ENCODE measurements around the gene SGTB.

The SGTB gene

DNA sequence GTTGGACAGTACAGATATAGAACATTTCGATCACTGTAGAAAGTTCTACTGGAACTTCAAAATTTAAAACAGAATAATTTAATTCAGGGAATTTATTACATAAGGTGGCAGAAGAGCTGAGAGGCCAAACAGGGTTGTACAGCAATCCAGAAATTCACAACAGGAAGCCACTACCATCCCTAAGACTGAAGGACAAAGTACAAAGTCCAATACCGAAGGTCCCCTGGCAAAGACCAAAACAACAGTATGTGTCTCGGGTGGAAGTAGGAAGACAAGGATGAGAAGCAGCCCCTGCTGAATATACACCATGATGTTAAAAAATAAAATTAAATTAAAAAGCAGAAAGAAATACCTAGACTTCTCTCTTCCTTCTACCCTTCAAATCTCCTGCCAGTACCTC, 19.9 kb downstream of the SGTB start:
- no peaks in the 10 kb centered on the region for H3F3A ChIP-seq (ENCODE audit: insufficient read depth, low read length)
- no peaks in the 10 kb centered on the region for H3K4me1 ChIP-seq (ENCODE audit: low read length)
- no peaks in the 10 kb centered on the region for H3K36me3 ChIP-seq (replicated peaks; ENCODE audit: insufficient read depth, low read length)
- TF ChIP-seq CTCF (IDR thresholded peaks at IDR 0.05; ENCODE audit: low read length) (no peak), EZH2phosphoT487 (IDR thresholded peaks at IDR 0.05; ENCODE audit: low read length) (no peak)
- no peaks in the 10 kb centered on the region for H4K20me1 ChIP-seq (ENCODE audit: insufficient read depth, low read length)
- H3K9ac ChIP-seq (ENCODE audit: low read length), result no peak overlapping the region
- no peak overlapping the region for H3K27ac ChIP-seq (ENCODE audit: low read length)
- no peaks in the 10 kb centered on the region for H3K79me2 ChIP-seq (ENCODE audit: low read length)
- H3K4me3 ChIP-seq (ENCODE audit: low read length), result no peak overlapping the region
- DNase-seq, result no peak
- no peaks in the 10 kb centered on the region for H3K9me3 ChIP-seq (replicated peaks; ENCODE audit: insufficient read depth, low read length)
- no peaks in the 10 kb centered on the region for H3K9me2 ChIP-seq (replicated peaks; ENCODE audit: insufficient read depth, low read length)
- no peaks in the 10 kb centered on the region for H3K27me3 ChIP-seq (replicated peaks; ENCODE audit: insufficient read depth, low read length)
- no peak overlapping the region for H2AFZ ChIP-seq (ENCODE audit: low read length)
- no peak overlapping the region for H3K4me2 ChIP-seq (ENCODE audit: low read depth, low read length)

- H2AFZ ChIP-seq (ENCODE audit: low read length), result no peak overlapping the region
- H3F3A ChIP-seq (ENCODE audit: insufficient read depth, low read length), result no peaks in the 10 kb centered on the region
- DNase-seq, result no peak
- no peak overlapping the region for H3K4me2 ChIP-seq (ENCODE audit: low read depth, low read length)
- no peaks in the 10 kb centered on the region for H3K9me3 ChIP-seq (replicated peaks; ENCODE audit: insufficient read depth, low read length)
- no peaks in the 10 kb centered on the region for H3K79me2 ChIP-seq (ENCODE audit: low read length)
- TF ChIP-seq EZH2 (optimal IDR thresholded peaks at IDR 0.05; ENCODE audit: low read depth, low read length), result no peak
- TF ChIP-seq CTCF (IDR thresholded peaks at IDR 0.05; ENCODE audit: low read length), result no peak
- TF ChIP-seq EZH2phosphoT487 (IDR thresholded peaks at IDR 0.05; ENCODE audit: low read length), result no peak
- H3K4me1 ChIP-seq (ENCODE audit: low read length), result no peaks in the 10 kb centered on the region
- no peak overlapping the region for H3K27ac ChIP-seq (ENCODE audit: low read length)
- no peaks in the 10 kb centered on the region for H4K20me1 ChIP-seq (ENCODE audit: insufficient read depth, low read length)
- no peaks in the 10 kb centered on the region for H3K9me2 ChIP-seq (replicated peaks; ENCODE audit: insufficient read depth, low read length)
- no peaks in the 10 kb centered on the region for H3K27me3 ChIP-seq (replicated peaks; ENCODE audit: insufficient read depth, low read length)
- H3K9ac ChIP-seq (ENCODE audit: low read length), result no peak overlapping the region
- H3K4me3 ChIP-seq (ENCODE audit: low read length), result no peak overlapping the region
- H3K36me3 ChIP-seq (replicated peaks; ENCODE audit: insufficient read depth, low read length), result no peaks in the 10 kb centered on the region
These were observed 22.6 kb downstream of the SGTB start for GRCh38 chr5:65699338-65699737.

DNA sequence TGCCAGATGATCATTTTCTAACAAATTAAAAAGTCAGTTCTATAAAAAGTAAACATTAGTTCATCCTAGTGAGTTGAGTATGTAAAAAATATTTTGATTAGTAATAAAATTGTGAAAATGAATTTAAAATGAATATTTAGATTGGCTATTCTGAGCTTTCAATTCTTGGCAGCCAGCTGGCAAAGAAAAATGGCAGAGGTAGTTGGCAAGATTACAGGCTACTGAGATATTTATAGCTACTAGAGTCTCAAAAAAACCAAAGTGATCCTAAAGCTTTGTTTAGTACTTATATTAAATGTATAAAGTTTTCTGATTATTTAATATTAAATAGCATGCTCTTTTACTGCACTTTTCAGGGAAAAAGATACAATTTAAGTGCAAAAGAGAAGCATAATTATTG, 25.0 kb downstream of the SGTB start:
- no peak overlapping the region for H3K4me2 ChIP-seq (ENCODE audit: low read depth, low read length)
- no peak overlapping the region for H3K9ac ChIP-seq (ENCODE audit: low read length)
- no peak for TF ChIP-seq EZH2phosphoT487 (IDR thresholded peaks at IDR 0.05; ENCODE audit: low read length)
- TF ChIP-seq EZH2 (optimal IDR thresholded peaks at IDR 0.05; ENCODE audit: low read depth, low read length), result no peak
- TF ChIP-seq CTCF (IDR thresholded peaks at IDR 0.05; ENCODE audit: low read length), result no peak
- no peak overlapping the region for H2AFZ ChIP-seq (ENCODE audit: low read length)
- no peak for DNase-seq
- no peaks in the 10 kb centered on the region for H3K79me2 ChIP-seq (ENCODE audit: low read length)
- H3K27me3 ChIP-seq (replicated peaks; ENCODE audit: insufficient read depth, low read length), result no peaks in the 10 kb centered on the region
- H3K4me3 ChIP-seq (ENCODE audit: low read length), result no peak overlapping the region
- no peaks in the 10 kb centered on the region for H3K9me2 ChIP-seq (replicated peaks; ENCODE audit: insufficient read depth, low read length)
- H4K20me1 ChIP-seq (ENCODE audit: insufficient read depth, low read length), result no peaks in the 10 kb centered on the region
- no peaks in the 10 kb centered on the region for H3F3A ChIP-seq (ENCODE audit: insufficient read depth, low read length)
- H3K4me1 ChIP-seq (ENCODE audit: low read length), result no peaks in the 10 kb centered on the region
- H3K27ac ChIP-seq (ENCODE audit: low read length), result no peak overlapping the region
- H3K36me3 ChIP-seq (replicated peaks; ENCODE audit: insufficient read depth, low read length), result no peaks in the 10 kb centered on the region
- H3K9me3 ChIP-seq (replicated peaks; ENCODE audit: insufficient read depth, low read length), result no peaks in the 10 kb centered on the region
